ENCODE measurements around the gene GTSE1.

GRCh38 chr22:46351767-46352166, 55.1 kb downstream of the GTSE1 start:
- TF ChIP-seq CTCF (conservative IDR thresholded peaks at IDR 0.05; ENCODE audit: low read depth, low read length) (no peak), EZH2 (IDR thresholded peaks at IDR 0.05; ENCODE audit: borderline replicate concordance, low read depth, low read length, poor library complexity, severe bottlenecking) (no peak)

Data from A673 (cell line).